A549 (cell line): ENCODE results near the gene TMEM205.

Experiments used
- ATOH8 ChIP-seq: fragments of 250-450 bp; sonication (Bioruptor Pico); IDR thresholded peaks from 2 replicates; pipeline ENCODE4 v1.5.0; 2020; ENCODE audit warnings: low read depth, mild to moderate bottlenecking, moderate library complexity
- CBX2 ChIP-seq: fragments of 200-600 bp; sonication (generic); IDR thresholded peaks from 2 replicates; pipeline ENCODE4 v1.6.1; 2016; ENCODE audit warnings: low read depth, mild to moderate bottlenecking, borderline replicate concordance
- CTCF ChIP-seq: fragments of >200 bp; sonication (Bioruptor Twin); formaldehyde crosslinking; IDR thresholded peaks from 3 replicates; pipeline ENCODE4 v1.5.1; 2016
- EP300 ChIP-seq, 2 experiments: fragments of >200 bp; sonication (Bioruptor Twin); formaldehyde crosslinking; IDR thresholded peaks; 2 replicates in 1 of 2; 3 replicates in 1 of 2; pipeline ENCODE4 v1.6.1; 2016 to 2017
- SMC3 ChIP-seq: fragments of >200 bp; sonication (Bioruptor Twin); formaldehyde crosslinking; IDR thresholded peaks from 3 replicates; pipeline ENCODE4 v1.6.1; 2018; ENCODE audit warnings: inconsistent platforms

GRCh38 chr19:11325544-11325943 is 20.5 kb downstream of the TMEM205 start:
- TF ChIP-seq CTCF (no peak), ATOH8 (CRISPR knock-in tag) (no peak), SMC3 (no peak), CBX2 (no peak), EP300 (IDR thresholded peaks at IDR 0.05) (no peak)
